ENCODE data around the gene PDE4D.
A peak's percentile ranks its signal among the peaks of the same experiment; 100 is the strongest.
"Not testable (repeated sequence)": the region's sequence is repeated elsewhere in the genome, so short reads cannot be mapped to it uniquely, and the experiment has no call there.

Gene PDE4D

GRCh38 chr5:59798862-59799667, 94.5 kb downstream of the PDE4D start:
- DNase-seq: no peak

GRCh38 chr5:59795141-59795540, 98.4 kb downstream of the PDE4D start:
- DNase-seq: no peak

GRCh38 chr5:59792983-59793585, 100.4 kb downstream of the PDE4D start:
- no peak for DNase-seq

GRCh38 chr5:59791617-59792016, 101.9 kb downstream of the PDE4D start:
- no peak for DNase-seq

- no peak for DNase-seq
These were observed 102.6 kb downstream of the PDE4D start for GRCh38 chr5:59790776-59791475.

- DNase-seq: no peak
These were observed 103.2 kb downstream of the PDE4D start for GRCh38 chr5:59790376-59790775.

GRCh38 chr5:59789894-59790293, 103.6 kb downstream of the PDE4D start:
- no peak for DNase-seq

- DNase-seq: no peak
These were observed 104.3 kb downstream of the PDE4D start for GRCh38 chr5:59789197-59789596.

GRCh38 chr5:59786334-59786805, 107.2 kb downstream of the PDE4D start:
- DNase-seq: no peak

- no peak for DNase-seq
These were observed 107.7 kb downstream of the PDE4D start for GRCh38 chr5:59785676-59786333.

GRCh38 chr5:59784708-59785107, 108.8 kb downstream of the PDE4D start:
- DNase-seq: not testable (repeated sequence)

GRCh38 chr5:59783264-59783663, 110.3 kb downstream of the PDE4D start:
- no peak for DNase-seq

- no peak for DNase-seq
These were observed 110.7 kb downstream of the PDE4D start for GRCh38 chr5:59782856-59783255.

GRCh38 chr5:59779453-59779852, 114.1 kb downstream of the PDE4D start:
- no peak for DNase-seq

GRCh38 chr5:59777028-59777427, 116.5 kb downstream of the PDE4D start:
- DNase-seq: no peak

- no peak for DNase-seq
These were observed 120.2 kb downstream of the PDE4D start for GRCh38 chr5:59773294-59773693.

- no peak for DNase-seq
These were observed 120.8 kb downstream of the PDE4D start for GRCh38 chr5:59772757-59773156.

GRCh38 chr5:59772206-59772605, 121.3 kb downstream of the PDE4D start:
- no peak for DNase-seq

- DNase-seq: no peak
These were observed 122.6 kb downstream of the PDE4D start for GRCh38 chr5:59770953-59771352.

- no peak for DNase-seq
These were observed 123.7 kb downstream of the PDE4D start for GRCh38 chr5:59769832-59770231.

GRCh38 chr5:59769041-59769360, 124.5 kb downstream of the PDE4D start:
- no peak for DNase-seq

GRCh38 chr5:59768152-59769040, 125.1 kb downstream of the PDE4D start:
- peak; percentile 83 for DNase-seq

Data from left hindlimb (tissue), 1 donor.